ENCODE data around the gene PPP6R3.

DNA sequence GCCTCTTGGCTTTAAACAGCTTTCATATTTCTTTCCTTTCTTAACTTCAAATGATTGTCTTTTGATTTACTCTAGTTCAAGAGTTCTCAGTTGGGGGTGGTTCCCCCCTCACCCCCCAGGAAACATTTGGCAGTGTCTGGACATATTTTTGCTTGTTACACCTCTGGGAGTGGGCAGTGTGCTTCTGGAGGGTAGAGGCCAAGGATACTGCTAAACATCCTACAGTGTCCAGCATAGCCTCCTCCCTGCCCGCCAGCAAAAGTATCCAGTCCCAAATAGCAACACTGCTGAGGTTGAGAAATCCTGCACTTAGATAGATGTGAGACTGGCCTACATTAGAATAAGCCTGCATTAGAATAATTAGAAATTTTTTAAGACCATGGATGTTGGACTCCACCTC lies 3.2 kb downstream of the PPP6R3 start:
- TF ChIP-seq, protein P1, sequence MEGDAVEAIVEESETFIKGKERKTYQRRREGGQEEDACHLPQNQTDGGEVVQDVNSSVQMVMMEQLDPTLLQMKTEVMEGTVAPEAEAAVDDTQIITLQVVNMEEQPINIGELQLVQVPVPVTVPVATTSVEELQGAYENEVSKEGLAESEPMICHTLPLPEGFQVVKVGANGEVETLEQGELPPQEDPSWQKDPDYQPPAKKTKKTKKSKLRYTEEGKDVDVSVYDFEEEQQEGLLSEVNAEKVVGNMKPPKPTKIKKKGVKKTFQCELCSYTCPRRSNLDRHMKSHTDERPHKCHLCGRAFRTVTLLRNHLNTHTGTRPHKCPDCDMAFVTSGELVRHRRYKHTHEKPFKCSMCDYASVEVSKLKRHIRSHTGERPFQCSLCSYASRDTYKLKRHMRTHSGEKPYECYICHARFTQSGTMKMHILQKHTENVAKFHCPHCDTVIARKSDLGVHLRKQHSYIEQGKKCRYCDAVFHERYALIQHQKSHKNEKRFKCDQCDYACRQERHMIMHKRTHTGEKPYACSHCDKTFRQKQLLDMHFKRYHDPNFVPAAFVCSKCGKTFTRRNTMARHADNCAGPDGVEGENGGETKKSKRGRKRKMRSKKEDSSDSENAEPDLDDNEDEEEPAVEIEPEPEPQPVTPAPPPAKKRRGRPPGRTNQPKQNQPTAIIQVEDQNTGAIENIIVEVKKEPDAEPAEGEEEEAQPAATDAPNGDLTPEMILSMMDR (conservative IDR thresholded peaks at IDR 0.05; ENCODE audit: low read depth, low read length) = no peak
- TF ChIP-seq EZH2 (IDR thresholded peaks at IDR 0.05; ENCODE audit: borderline replicate concordance, low read depth, low read length, poor library complexity, severe bottlenecking) = no peak
